Spleen (tissue), 11 donors: ENCODE measurements around the gene HUS1B. TPM values are rescaled to one million over a fixed set of nuclear protein-coding genes. Genes with fewer than 3 reads are reported as not detected.
"Not testable (repeated sequence)": the region's sequence is repeated elsewhere in the genome, so short reads cannot be mapped to it uniquely, and the experiment has no call there.

Experiments used
- DNase-seq: peaks from one replicate; pipeline ENCODE4 v3.0.0-alpha.2; 2020
- H3K27ac ChIP-seq, 8 donors: fragments of 200-600 bp; sonication (generic) in 7 of 8; 1 replicate in 4 of 8; 2 replicates in 4 of 8; pipeline versions ENCODE4 v1.5.0 to v1.8.0; 2016 to 2021; ENCODE audit warnings: inconsistent platforms in 4 of 8, mild to moderate bottlenecking in 4 of 8, moderate library complexity in 1 of 8
- H3K27me3 ChIP-seq, 7 donors: fragments of 200-600 bp; sonication (generic) in 6 of 7; replicated peaks in 1 of 7; 1 replicate in 4 of 7; 2 replicates in 3 of 7; pipeline versions ENCODE4 v1.5.0 to v1.8.0; 2016 to 2021; ENCODE audit warnings: inconsistent platforms in 3 of 7, mild to moderate bottlenecking in 1 of 7
- H3K36me3 ChIP-seq, 6 donors: fragments of 200-600 bp; sonication (generic) in 5 of 6; 1 replicate in 4 of 6; 2 replicates in 2 of 6; pipeline versions ENCODE4 v1.5.0 to v1.8.0; 2016 to 2021; ENCODE audit warnings: inconsistent platforms in 2 of 6
- H3K4me1 ChIP-seq, 6 donors: fragments of 200-600 bp; sonication (generic) in 5 of 6; 1 replicate in 3 of 6; 2 replicates in 3 of 6; pipeline versions ENCODE4 v1.5.0 to v1.8.0; 2016 to 2021; ENCODE audit warnings: inconsistent platforms in 3 of 6
- H3K4me3 ChIP-seq, 8 donors: fragments of 200-600 bp; sonication (generic) in 7 of 8; 1 replicate in 4 of 8; 2 replicates in 4 of 8; pipeline versions ENCODE4 v1.5.0 to v1.8.0; 2016 to 2021; ENCODE audit warnings: inconsistent platforms in 4 of 8, mild to moderate bottlenecking in 4 of 8, moderate library complexity in 2 of 8
- H3K9me3 ChIP-seq, 8 donors: fragments of 200-600 bp; sonication (generic) in 7 of 8; 1 replicate in 4 of 8; 2 replicates in 4 of 8; pipeline versions ENCODE4 v1.5.0 to v1.8.0; 2016 to 2021; ENCODE audit warnings: inconsistent platforms in 4 of 8
- CTCF ChIP-seq, 11 experiments: fragments of 200-600 bp in 7 of 11; fragments of 450-650 bp in 4 of 11; sonication (generic) in 4 of 11; IDR thresholded peaks in 8 of 11; conservative IDR thresholded peaks in 3 of 11; 1 replicate in 7 of 11; 2 replicates in 4 of 11; pipeline versions ENCODE4 v1.4.0 to v1.8.0; 2016 to 2021; ENCODE audit warnings: antibody characterized with exemption in 11 of 11, inconsistent platforms in 4 of 11, mild to moderate bottlenecking in 1 of 11
- POLR2A ChIP-seq, 3 donors: fragments of 450-650 bp; IDR thresholded peaks; one replicate each; pipeline ENCODE4 v1.5.1; 2017; ENCODE audit warnings: antibody characterized with exemption in 3 of 3, mild to moderate bottlenecking in 1 of 3
- POLR2AphosphoS5 ChIP-seq, 3 donors: sonication (generic); formaldehyde crosslinking; IDR thresholded peaks; one replicate each; pipeline ENCODE4 v1.5.1; 2017; ENCODE audit warnings: antibody characterized with exemption in 3 of 3
- WGBS, 5 donors: extraction: QIAGEN DNeasy Blood & Tissue Kit in 3 of 5; methylation state at CpG; one replicate each; pipeline versions ENCODE4 v1.1.5 to v1.1.7; 2013 to 2018; 5-methylcytosine and 5-hydroxymethylcytosine counted together
- intact Hi-C: fragments of 100-400 bp; cut with DNase I; formaldehyde crosslinking; loops from one replicate; pipeline ENCODE4 v1.15.0; 2023; ENCODE audit warnings: low total_unique reads
- polyA plus RNA-seq, 3 donors: library from polyadenylated mRNA; stranded (reverse); fragments of 200-250 nt; gene quantifications; one replicate each; pipeline ENCODE4 v1.2.1, GENCODE V29; 2013
- total RNA-seq, 7 donors: library from RNA; depleted of rRNA in 3 of 7; stranded (reverse); fragments of >200 nt in 3 of 7; fragmentation: NEBNext Ultra II Directional in 4 of 7; extraction: Animal tissue kit (Norgen Biotek cat#: 25700) in 4 of 7; gene quantifications; one replicate each; pipeline versions ENCODE4 v1.1.0 to v1.2.1, GENCODE V29; 2016 to 2021
- donor health status: healthy with polysubstance abuse.
- donor health status: DM: no; HTN: no; CAD: no; lungs with moderate emphysema.
- donor health status: DM: no; HTN: no; CAD: no.
- donor health status: Bipolar disorder and iron deficiency.
- donor health status: healthy.
- donor health status: DM: no; HTN: no; CAD: no.
- donor health status: DM: yes; HTN: yes; CAD: no.

The HUS1B gene
- total and polyA plus RNA-seq, 10 donors, result 0.06 to 6.1 (median 2.2) TPM

GRCh38 chr6:667253-667927 lies 10.5 kb upstream of the HUS1B start:
- Histone ChIP-seq H3K4me3 (no peak overlapping the region), H3K27ac (no peak overlapping the region), H3K27me3 (no peaks in the 10 kb centered on the region), H3K9me3 (peaks cover 0 to 23% (median 12%) of the 10 kb centered on the region in 8 donors), H3K36me3 (peaks cover 0 to 15% (median 1%) of the 10 kb centered on the region in 6 donors), H3K4me1 (peaks cover 0 to 18% (median 12%) of the 10 kb centered on the region in 6 donors)
- TF ChIP-seq POLR2A (IDR thresholded peaks at IDR 0.05), result no peak
- TF ChIP-seq POLR2AphosphoS5 (IDR thresholded peaks at IDR 0.05), result no peak
- no peak for TF ChIP-seq CTCF (IDR thresholded peaks at IDR 0.05 in 8 of 11, conservative IDR thresholded peaks at IDR 0.05 in 3 of 11)
- no peak for DNase-seq
- intact Hi-C loops, result no loop called here
- WGBS, 5 donors, result 81 to 94% (median 91%) methylated on average over 1 to 7 of the region's 7 CpGs

GRCh38 chr6:665403-666267 lies 8.7 kb upstream of the HUS1B start:
- TF ChIP-seq POLR2AphosphoS5 (IDR thresholded peaks at IDR 0.05) (no peak), POLR2A (IDR thresholded peaks at IDR 0.05) (no peak), CTCF (IDR thresholded peaks at IDR 0.05 in 8 of 11, conservative IDR thresholded peaks at IDR 0.05 in 3 of 11) (no peak)
- 92 to 98% (median 94%) methylated on average over 5 of the region's 5 CpGs for WGBS, 5 donors

GRCh38 chr6:663788-664187 lies 6.9 kb upstream of the HUS1B start:
- H3K27me3 ChIP-seq, H3K36me3 ChIP-seq, H3K27ac ChIP-seq, H3K4me3 ChIP-seq, intact Hi-C loops, DNase-seq: not testable (repeated sequence)
- peaks cover 0 to 38% (median 22%) of the 10 kb centered on the region in 6 donors for H3K4me1 ChIP-seq
- peaks cover 0 to 18% (median 10%) of the 10 kb centered on the region in 8 donors for H3K9me3 ChIP-seq
- WGBS, 5 donors, result 46 to 51% (median 49%) methylated on average over 4 of the region's 4 CpGs

More at GRCh38 chr6:665403-666267, 8.7 kb upstream of the HUS1B start:
- peaks cover 0 to 15% (median 1%) of the 10 kb centered on the region in 6 donors for H3K36me3 ChIP-seq
- DNase-seq, result no peak
- H3K9me3 ChIP-seq, result peaks cover 0 to 18% (median 10%) of the 10 kb centered on the region in 8 donors
- no peaks in the 10 kb centered on the region for H3K27me3 ChIP-seq
- H3K27ac ChIP-seq, result no peak overlapping the region
- intact Hi-C loops, result no loop called here
- H3K4me1 ChIP-seq, result peaks cover 0 to 29% (median 15%) of the 10 kb centered on the region in 6 donors
- H3K4me3 ChIP-seq, result no peak overlapping the region

- no peak for DNase-seq
- Histone ChIP-seq H3K4me3 (no peak overlapping the region), H3K27ac (no peak overlapping the region), H3K4me1 (peaks cover 0 to 38% (median 25%) of the 10 kb centered on the region in 6 donors), H3K27me3 (no peaks in the 10 kb centered on the region), H3K36me3 (peaks cover 4 to 19% (median 13%) of the 10 kb centered on the region in 6 donors), H3K9me3 (peaks cover 0 to 17% (median 6%) of the 10 kb centered on the region in 8 donors)
- no peak for TF ChIP-seq POLR2A (IDR thresholded peaks at IDR 0.05)
- no peak for TF ChIP-seq POLR2AphosphoS5 (IDR thresholded peaks at IDR 0.05)
- no peak for TF ChIP-seq CTCF (IDR thresholded peaks at IDR 0.05 in 8 of 11, conservative IDR thresholded peaks at IDR 0.05 in 3 of 11)
- intact Hi-C loops, result no loop called here
- WGBS, 5 donors, result 71 to 87% (median 74%) methylated on average over 9 to 13 of the region's 13 CpGs
Measured at GRCh38 chr6:659716-660581, 3.0 kb upstream of the HUS1B start.
